ENCODE measurements around the gene VASH1.

VASH1 gene

GRCh38 chr14:76808990-76809389 is 47.7 kb downstream of the VASH1 start:
- CTCF ChIA-PET, result interaction anchor here (2.8 to 3.4 kb wide), 3 partner anchors 24 to 98 kb away, joined by 13 to 17 read pairs (median 17); no protein-coding TSS in a partner anchor
- H3K27ac ChIP-seq (ENCODE audit: insufficient read depth in 1 of 2, low read depth in 1 of 2, low read length in 2 of 2, poor library complexity in 1 of 2, severe bottlenecking in 2 of 2), result no peak overlapping the region
- no peak for DNase-seq
- no peaks in the 10 kb centered on the region for H3K27me3 ChIP-seq (replicated peaks in 2 of 5; ENCODE audit: control insufficient read depth in 4 of 5, insufficient read depth in 5 of 5, low read length in 4 of 5)
- 100% methylated on average over 3 of the region's 4 CpGs for WGBS (ENCODE audit: insufficient coverage)
- H3K4me3 ChIP-seq (ENCODE audit: control insufficient read depth in 1 of 7, extremely low read depth in 1 of 7, insufficient read depth in 4 of 7, low read depth in 2 of 7, low read length in 6 of 7), result no peak overlapping the region
- POLR2A ChIA-PET, result no interaction called here
- H3K9me3 ChIP-seq (ENCODE audit: control extremely low read depth in 1 of 5, control insufficient read depth in 4 of 5, insufficient read depth in 2 of 5, low read depth in 1 of 5, low read length in 4 of 5), result no peaks in the 10 kb centered on the region
- peaks cover 19 to 46% (median 37%) of the 10 kb centered on the region in 4 experiments for H3K36me3 ChIP-seq (ENCODE audit: control insufficient read depth in 4 of 4, insufficient read depth in 4 of 4, low read length in 3 of 4)
- peaks cover 9 to 26% (median 24%) of the 10 kb centered on the region in 4 experiments for H3K4me1 ChIP-seq (ENCODE audit: control extremely low read depth in 1 of 4, control insufficient read depth in 4 of 4, insufficient read depth in 4 of 4, low read length in 3 of 4)

- ChIA-PET CTCF (interaction anchor here (0.6 to 3.4 kb wide), 9 partner anchors 10 to 102 kb away, joined by 3 to 17 read pairs (median 3); no protein-coding TSS in a partner anchor), POLR2A (no interaction called here)
- no peaks in the 10 kb centered on the region for H3K27me3 ChIP-seq (replicated peaks in 2 of 5; ENCODE audit: control insufficient read depth in 4 of 5, insufficient read depth in 5 of 5, low read length in 4 of 5)
- DNase-seq, result peak in 1 of 3 donors; percentile 4
- peak overlapping the region in 2 of 7 experiments; percentile 83 to 85 for H3K4me3 ChIP-seq (ENCODE audit: control insufficient read depth in 1 of 7, extremely low read depth in 1 of 7, insufficient read depth in 4 of 7, low read depth in 2 of 7, low read length in 6 of 7)
- H3K4me1 ChIP-seq (ENCODE audit: control extremely low read depth in 1 of 4, control insufficient read depth in 4 of 4, insufficient read depth in 4 of 4, low read length in 3 of 4), result peaks cover 9 to 26% (median 24%) of the 10 kb centered on the region in 4 experiments
- H3K9me3 ChIP-seq (ENCODE audit: control extremely low read depth in 1 of 5, control insufficient read depth in 4 of 5, insufficient read depth in 2 of 5, low read depth in 1 of 5, low read length in 4 of 5), result no peaks in the 10 kb centered on the region
- WGBS (ENCODE audit: insufficient coverage), result 0% methylated on average over 1 of the region's 3 CpGs
- peaks cover 15 to 35% (median 28%) of the 10 kb centered on the region in 4 experiments for H3K36me3 ChIP-seq (ENCODE audit: control insufficient read depth in 4 of 4, insufficient read depth in 4 of 4, low read length in 3 of 4)
- no peak overlapping the region for H3K27ac ChIP-seq (ENCODE audit: insufficient read depth in 1 of 2, low read depth in 1 of 2, low read length in 2 of 2, poor library complexity in 1 of 2, severe bottlenecking in 2 of 2)
These were observed 49.3 kb downstream of the VASH1 start for GRCh38 chr14:76810525-76810924.

GRCh38 chr14:76810953-76811400 is 49.7 kb downstream of the VASH1 start:
- ChIA-PET CTCF (interaction anchor here (0.6 to 3.4 kb wide), 9 partner anchors 20 to 103 kb away, joined by 3 to 17 read pairs (median 3); no protein-coding TSS in a partner anchor), POLR2A (interaction anchor here (1.1 kb wide), 1 partner anchor 26 kb away, joined by 3 read pairs; no protein-coding TSS in a partner anchor)
- peak; percentile 14 to 49 (median 39) for DNase-seq
- no peak overlapping the region for H3K27ac ChIP-seq (ENCODE audit: insufficient read depth in 1 of 2, low read depth in 1 of 2, low read length in 2 of 2, poor library complexity in 1 of 2, severe bottlenecking in 2 of 2)
- peak overlapping the region in 5 of 7 experiments; percentile 32 to 85 (median 78) for H3K4me3 ChIP-seq (ENCODE audit: control insufficient read depth in 1 of 7, extremely low read depth in 1 of 7, insufficient read depth in 4 of 7, low read depth in 2 of 7, low read length in 6 of 7)
- 8% methylated on average over 5 of the region's 9 CpGs for WGBS (ENCODE audit: insufficient coverage)
- H3K9me3 ChIP-seq (ENCODE audit: control extremely low read depth in 1 of 5, control insufficient read depth in 4 of 5, insufficient read depth in 2 of 5, low read depth in 1 of 5, low read length in 4 of 5), result no peaks in the 10 kb centered on the region
- peaks cover 9 to 26% (median 24%) of the 10 kb centered on the region in 4 experiments for H3K4me1 ChIP-seq (ENCODE audit: control extremely low read depth in 1 of 4, control insufficient read depth in 4 of 4, insufficient read depth in 4 of 4, low read length in 3 of 4)
- H3K27me3 ChIP-seq (replicated peaks in 2 of 5; ENCODE audit: control insufficient read depth in 4 of 5, insufficient read depth in 5 of 5, low read length in 4 of 5), result no peaks in the 10 kb centered on the region
- H3K36me3 ChIP-seq (ENCODE audit: control insufficient read depth in 4 of 4, insufficient read depth in 4 of 4, low read length in 3 of 4), result peaks cover 15 to 35% (median 26%) of the 10 kb centered on the region in 4 experiments

- Histone ChIP-seq H3K27me3 (replicated peaks in 2 of 5; ENCODE audit: control insufficient read depth in 4 of 5, insufficient read depth in 5 of 5, low read length in 4 of 5) (peaks cover 0 to 2% (median 0%) of the 10 kb centered on the region in 5 experiments), H3K4me1 (ENCODE audit: control extremely low read depth in 1 of 4, control insufficient read depth in 4 of 4, insufficient read depth in 4 of 4, low read length in 3 of 4) (peaks cover 9 to 26% (median 24%) of the 10 kb centered on the region in 4 experiments), H3K9me3 (ENCODE audit: control extremely low read depth in 1 of 5, control insufficient read depth in 4 of 5, insufficient read depth in 2 of 5, low read depth in 1 of 5, low read length in 4 of 5) (no peaks in the 10 kb centered on the region), H3K36me3 (ENCODE audit: control insufficient read depth in 4 of 4, insufficient read depth in 4 of 4, low read length in 3 of 4) (peaks cover 15 to 30% (median 22%) of the 10 kb centered on the region in 4 experiments), H3K27ac (ENCODE audit: insufficient read depth in 1 of 2, low read depth in 1 of 2, low read length in 2 of 2, poor library complexity in 1 of 2, severe bottlenecking in 2 of 2) (no peak overlapping the region), H3K4me3 (ENCODE audit: control insufficient read depth in 1 of 7, extremely low read depth in 1 of 7, insufficient read depth in 4 of 7, low read depth in 2 of 7, low read length in 6 of 7) (peak overlapping the region in 6 of 7 experiments; percentile 72 to 85 (median 76))
- WGBS (ENCODE audit: insufficient coverage), result 0% methylated on average over 1 of the region's 4 CpGs
- CTCF ChIA-PET, result interaction anchor here (0.8 to 3.4 kb wide), 11 partner anchors 15 to 103 kb away, joined by 3 to 17 read pairs (median 3); no protein-coding TSS in a partner anchor
- POLR2A ChIA-PET, result interaction anchor here (1.1 kb wide), 1 partner anchor 27 kb away, joined by 3 read pairs; no protein-coding TSS in a partner anchor
- peak in 1 of 3 donors; percentile 1 for DNase-seq
These were observed 50.3 kb downstream of the VASH1 start for GRCh38 chr14:76811561-76811960.

- H3K36me3 ChIP-seq (ENCODE audit: control insufficient read depth in 4 of 4, insufficient read depth in 4 of 4, low read length in 3 of 4), result peaks cover 13 to 25% (median 18%) of the 10 kb centered on the region in 4 experiments
These were observed 50.8 kb downstream of the VASH1 start for GRCh38 chr14:76812093-76812421.

GRCh38 chr14:76812422-76813383 is 51.4 kb downstream of the VASH1 start, which contains the start of gene ANGEL1:
Gene ANGEL1 (minus strand): TSS chr14:76812882. CDS start chr14:76812827, 55 bp downstream.
- POLR2A ChIA-PET, result interaction anchor here (0.6 to 1.0 kb wide), 2 partner anchors 11 to 25 kb away, joined by 3 to 4 read pairs; no protein-coding TSS in a partner anchor
- 4% methylated on average over 65 of the region's 69 CpGs for WGBS (ENCODE audit: insufficient coverage)
- Histone ChIP-seq H3K9me3 (ENCODE audit: control extremely low read depth in 1 of 5, control insufficient read depth in 4 of 5, insufficient read depth in 2 of 5, low read depth in 1 of 5, low read length in 4 of 5) (no peaks in the 10 kb centered on the region), H3K4me1 (ENCODE audit: control extremely low read depth in 1 of 4, control insufficient read depth in 4 of 4, insufficient read depth in 4 of 4, low read length in 3 of 4) (peaks cover 9 to 26% (median 24%) of the 10 kb centered on the region in 4 experiments), H3K4me3 (ENCODE audit: control insufficient read depth in 1 of 7, extremely low read depth in 1 of 7, insufficient read depth in 4 of 7, low read depth in 2 of 7, low read length in 6 of 7) (peak within 1 kb of the TSS; percentile 71 to 85 (median 74)), H3K36me3 (ENCODE audit: control insufficient read depth in 4 of 4, insufficient read depth in 4 of 4, low read length in 3 of 4) (peaks cover 7 to 19% (median 14%) of the 10 kb centered on the region in 4 experiments), H3K27ac (ENCODE audit: insufficient read depth in 1 of 2, low read depth in 1 of 2, low read length in 2 of 2, poor library complexity in 1 of 2, severe bottlenecking in 2 of 2) (peak within 1 kb of the TSS; percentile 3 to 37), H3K27me3 (replicated peaks in 2 of 5; ENCODE audit: control insufficient read depth in 4 of 5, insufficient read depth in 5 of 5, low read length in 4 of 5) (peaks cover 0 to 2% (median 0%) of the 10 kb centered on the region in 5 experiments)
- DNase-seq, result peak; percentile 94 to 96 (median 96)
- CTCF ChIA-PET, result interaction anchor here (1.1 to 3.4 kb wide), 7 partner anchors 16 to 102 kb away, joined by 3 to 17 read pairs (median 3); no protein-coding TSS in a partner anchor

More at GRCh38 chr14:76812093-76812421, 50.8 kb downstream of the VASH1 start:
- CTCF ChIA-PET, result interaction anchor here (1.0 to 3.4 kb wide), 9 partner anchors 15 to 101 kb away, joined by 3 to 17 read pairs (median 3); no protein-coding TSS in a partner anchor
- Histone ChIP-seq H3K4me3 (ENCODE audit: control insufficient read depth in 1 of 7, extremely low read depth in 1 of 7, insufficient read depth in 4 of 7, low read depth in 2 of 7, low read length in 6 of 7) (peak overlapping the region; percentile 71 to 85 (median 74)), H3K9me3 (ENCODE audit: control extremely low read depth in 1 of 5, control insufficient read depth in 4 of 5, insufficient read depth in 2 of 5, low read depth in 1 of 5, low read length in 4 of 5) (no peaks in the 10 kb centered on the region), H3K27ac (ENCODE audit: insufficient read depth in 1 of 2, low read depth in 1 of 2, low read length in 2 of 2, poor library complexity in 1 of 2, severe bottlenecking in 2 of 2) (peak overlapping the region; percentile 3 to 35), H3K4me1 (ENCODE audit: control extremely low read depth in 1 of 4, control insufficient read depth in 4 of 4, insufficient read depth in 4 of 4, low read length in 3 of 4) (peaks cover 9 to 26% (median 24%) of the 10 kb centered on the region in 4 experiments), H3K27me3 (replicated peaks in 2 of 5; ENCODE audit: control insufficient read depth in 4 of 5, insufficient read depth in 5 of 5, low read length in 4 of 5) (peaks cover 0 to 2% (median 0%) of the 10 kb centered on the region in 5 experiments)
- POLR2A ChIA-PET, result interaction anchor here (1.0 to 1.1 kb wide), 2 partner anchors 26 to 27 kb away, joined by 3 read pairs; no protein-coding TSS in a partner anchor
- 0% methylated on average over 18 of the region's 20 CpGs for WGBS (ENCODE audit: insufficient coverage)
- DNase-seq, result peak in 2 of 3 donors; percentile 10 to 36

Measured in common myeloid progenitor, CD34-positive (primary cell).